Heart left ventricle (tissue), 16 donors: ENCODE data around the gene CFAP73. TPM values are rescaled to one million over a fixed set of nuclear protein-coding genes. Genes with fewer than 3 reads are reported as not detected.

ENCODE experiments used
- ATAC-seq, 4 donors: fragments of 200-7000 bp; cut with Tn5 transposase; one replicate each; pipeline ENCODE4 v1.9.1; 2020 to 2022; ENCODE audit warnings: moderate library complexity in 4 of 4, mild to moderate bottlenecking in 3 of 4, moderate number of reproducible peaks in 1 of 4
- DNase-seq, 5 donors: peaks; one replicate each; pipeline ENCODE4 v3.0.0-alpha.2; 2020
- H3K27ac ChIP-seq, 12 donors: fragments of 200-600 bp; sonication (generic) in 4 of 12; one replicate each; pipeline versions ENCODE4 v1.5.0 to v1.8.0; 2016 to 2022; ENCODE audit warnings: mild to moderate bottlenecking in 2 of 12
- H3K27me3 ChIP-seq, 9 donors: fragments of 200-600 bp; sonication (generic) in 2 of 9; one replicate each; pipeline versions ENCODE4 v1.5.1 to v1.8.0; 2016 to 2022; ENCODE audit warnings: mild to moderate bottlenecking in 3 of 9
- H3K36me3 ChIP-seq, 9 donors: fragments of 200-600 bp; sonication (generic) in 2 of 9; one replicate each; pipeline versions ENCODE4 v1.5.0 to v1.8.0; 2018 to 2022; ENCODE audit warnings: mild to moderate bottlenecking in 2 of 9
- H3K4me1 ChIP-seq, 12 donors: fragments of 200-600 bp; sonication (generic) in 4 of 12; one replicate each; pipeline versions ENCODE4 v1.5.0 to v1.8.0; 2016 to 2022; ENCODE audit warnings: mild to moderate bottlenecking in 3 of 12
- H3K4me3 ChIP-seq, 12 donors: fragments of 200-600 bp; sonication (generic) in 4 of 12; one replicate each; pipeline versions ENCODE4 v1.5.0 to v1.8.0; 2017 to 2022; ENCODE audit warnings: mild to moderate bottlenecking in 9 of 12, moderate library complexity in 4 of 12
- H3K9me3 ChIP-seq, 12 donors: fragments of 200-600 bp; sonication (generic) in 4 of 12; one replicate each; pipeline versions ENCODE4 v1.5.0 to v1.8.0; 2016 to 2022; ENCODE audit warnings: mild to moderate bottlenecking in 1 of 12
- POLR2A ChIP-seq, 2 donors: fragments of 450-650 bp; IDR thresholded peaks; one replicate each; pipeline ENCODE4 v1.6.1; 2017; ENCODE audit warnings: antibody characterized with exemption in 2 of 2, mild to moderate bottlenecking in 2 of 2, moderate library complexity in 2 of 2
- whole genome bisulfite sequencing, 4 donors: extraction: QIAGEN DNeasy Blood & Tissue Kit in 2 of 4; methylation state at CpG; one replicate each; pipeline versions ENCODE4 v1.1.5 to v1.1.7; 2013 to 2018; 5-methylcytosine and 5-hydroxymethylcytosine counted together
- intact Hi-C, 10 donors: fragments of 100-400 bp; cut with DNase I; formaldehyde crosslinking; loops; one replicate each; pipeline versions ENCODE4 v1.11.1 to v1.14.2; 2022
- polyA plus RNA-seq, 2 donors: library from polyadenylated mRNA; stranded (reverse); fragments of 200-250 nt; gene quantifications; one replicate each; pipeline ENCODE4 v1.2.3, GENCODE V29; 2013
- total RNA-seq, 9 donors: library from RNA; depleted of rRNA in 2 of 9; stranded (reverse); fragments of >200 nt in 2 of 9; fragmentation: NEBNext Ultra II Directional in 3 of 9; extraction: Animal tissue kit (Norgen Biotek cat#: 25700) in 3 of 9; gene quantifications; one replicate each; pipeline versions ENCODE4 v1.1.0 to v1.2.4, GENCODE V29; 2016 to 2023
- TF ChIP-seq, protein P1 (sequence below), 12 donors: fragments of 200-600 bp; sonication (generic) in 4 of 12; IDR thresholded peaks; one replicate each; pipeline versions ENCODE4 v1.5.0 to v1.8.0; 2018 to 2022; ENCODE audit warnings: antibody characterized with exemption in 12 of 12, mild to moderate bottlenecking in 5 of 12
- donor health status: ischemic (EF 13 %, LVEDD 7.1; RV severe dilation, severe dysfunction).
- donor health status: healthy with polysubstance abuse.
- donor health status: DM: no; HTN: yes; CAD: no.
- donor health status: DM: no; HTN: no; CAD: no.
- donor health status: ischemic (EF 25% LVEDD 6.9; RV normal size, moderate dysfunction).
- donor health status: ischemic (EF 25% LVEDD 5.7; RV mildly dilated, moderate dysfunction).
- donor health status: healthy.
- donor health status: DM: yes; HTN: yes; CAD: no.
- donor health status: ischemic (EF 35%, LVEDD 5.7; RV mildly dilated, moderate dysfunction).
- donor health status: nonischemic (EF 11% LVEDD 7.7; RV severe dilation, severe dysfunction).
- donor health status: DM: yes; HTN: yes; CAD: no.
- donor health status: PGD.
- donor health status: ischemic (EF 29% LVEDD 5.4; RV normal size, mild dysfunction).
- donor health status: nonischemic (EF 23%, LVEDD 6.1; RV moderate dilation, normal function).

The CFAP73 gene
- total and polyA plus RNA-seq, 11 donors = 0.04 to 0.11 TPM; not detected in 9

- ATAC-seq (no peak), DNase-seq (no peak)
- H3K36me3 ChIP-seq = no peaks in the 10 kb centered on the region
- H3K4me1 ChIP-seq = no peaks in the 10 kb centered on the region
- H3K27ac ChIP-seq = no peak overlapping the region
- intact Hi-C loops = no loop called here
- H3K27me3 ChIP-seq = peaks cover 0 to 44% (median 8%) of the 10 kb centered on the region in 9 donors
- no peaks in the 10 kb centered on the region for H3K9me3 ChIP-seq
- H3K4me3 ChIP-seq = no peak overlapping the region
- 44 to 60% (median 56%) methylated on average over 24 to 39 of the region's 39 CpGs for WGBS, 4 donors
- TF ChIP-seq, protein P1, sequence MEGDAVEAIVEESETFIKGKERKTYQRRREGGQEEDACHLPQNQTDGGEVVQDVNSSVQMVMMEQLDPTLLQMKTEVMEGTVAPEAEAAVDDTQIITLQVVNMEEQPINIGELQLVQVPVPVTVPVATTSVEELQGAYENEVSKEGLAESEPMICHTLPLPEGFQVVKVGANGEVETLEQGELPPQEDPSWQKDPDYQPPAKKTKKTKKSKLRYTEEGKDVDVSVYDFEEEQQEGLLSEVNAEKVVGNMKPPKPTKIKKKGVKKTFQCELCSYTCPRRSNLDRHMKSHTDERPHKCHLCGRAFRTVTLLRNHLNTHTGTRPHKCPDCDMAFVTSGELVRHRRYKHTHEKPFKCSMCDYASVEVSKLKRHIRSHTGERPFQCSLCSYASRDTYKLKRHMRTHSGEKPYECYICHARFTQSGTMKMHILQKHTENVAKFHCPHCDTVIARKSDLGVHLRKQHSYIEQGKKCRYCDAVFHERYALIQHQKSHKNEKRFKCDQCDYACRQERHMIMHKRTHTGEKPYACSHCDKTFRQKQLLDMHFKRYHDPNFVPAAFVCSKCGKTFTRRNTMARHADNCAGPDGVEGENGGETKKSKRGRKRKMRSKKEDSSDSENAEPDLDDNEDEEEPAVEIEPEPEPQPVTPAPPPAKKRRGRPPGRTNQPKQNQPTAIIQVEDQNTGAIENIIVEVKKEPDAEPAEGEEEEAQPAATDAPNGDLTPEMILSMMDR (IDR thresholded peaks at IDR 0.05) = no peak
- TF ChIP-seq POLR2A (IDR thresholded peaks at IDR 0.05) = no peak
Observed at GRCh38 chr12:113112043-113112899, 37.3 kb upstream of the CFAP73 start.

GRCh38 chr12:113113397-113113796, 36.1 kb upstream of the CFAP73 start:
- no peak overlapping the region for H3K4me3 ChIP-seq
- H3K4me1 ChIP-seq = no peaks in the 10 kb centered on the region
- intact Hi-C loops = no loop called here
- DNase-seq (no peak), ATAC-seq (no peak)
- WGBS, 4 donors = 67 to 76% (median 70%) methylated on average over 2 of the region's 2 CpGs
- H3K9me3 ChIP-seq = no peaks in the 10 kb centered on the region
- H3K27ac ChIP-seq = no peak overlapping the region
- H3K27me3 ChIP-seq = peaks cover 0 to 44% (median 8%) of the 10 kb centered on the region in 9 donors
- H3K36me3 ChIP-seq = no peaks in the 10 kb centered on the region
- TF ChIP-seq, protein P1 (IDR thresholded peaks at IDR 0.05) = no peak
- TF ChIP-seq POLR2A (IDR thresholded peaks at IDR 0.05) = no peak

DNA sequence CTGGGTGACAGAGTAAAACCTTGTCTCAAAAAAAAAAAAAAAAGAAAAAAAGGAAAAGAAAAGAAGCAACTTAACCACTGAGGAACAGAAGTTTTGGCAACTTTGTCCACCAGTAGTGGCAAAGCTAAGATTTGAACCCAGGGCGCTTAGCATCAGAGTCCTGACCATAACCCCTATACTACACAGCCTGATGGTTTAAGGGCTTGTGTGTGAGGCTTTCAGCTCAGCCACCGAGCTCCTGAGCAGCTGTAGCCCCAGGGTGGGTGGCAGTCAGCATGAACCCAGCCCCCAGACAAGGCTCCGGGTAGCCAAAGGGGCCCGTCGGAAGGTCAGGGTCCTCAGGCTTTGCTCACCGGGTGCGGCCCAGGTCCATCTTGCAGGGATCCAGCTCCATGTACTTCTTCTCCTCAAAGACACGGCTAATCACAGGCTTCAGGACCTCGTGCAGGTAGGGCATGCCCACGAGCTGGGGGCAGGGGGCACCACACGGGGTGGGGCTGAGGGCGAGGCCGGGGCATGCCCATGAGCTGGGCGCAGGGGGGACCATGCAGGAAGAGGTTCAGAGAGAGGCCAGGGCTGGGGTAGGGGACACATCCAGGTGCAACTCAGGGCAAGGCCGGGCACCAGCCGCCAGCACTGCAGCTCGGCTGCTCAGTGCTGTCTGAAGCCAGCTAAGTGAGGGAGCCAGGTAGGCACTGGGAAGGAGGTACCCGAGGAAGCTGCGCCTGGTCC, 34.9 kb upstream of the CFAP73 start:
- ATAC-seq (no peak), DNase-seq (no peak)
- intact Hi-C loops = no loop called here
- no peaks in the 10 kb centered on the region for H3K9me3 ChIP-seq
- H3K27me3 ChIP-seq = peaks cover 0 to 44% (median 8%) of the 10 kb centered on the region in 9 donors
- 86 to 90% (median 89%) methylated on average over 9 to 19 of the region's 19 CpGs for WGBS, 4 donors
- H3K4me3 ChIP-seq = no peak overlapping the region
- no peaks in the 10 kb centered on the region for H3K4me1 ChIP-seq
- no peak overlapping the region for H3K27ac ChIP-seq
- TF ChIP-seq, protein P1 (IDR thresholded peaks at IDR 0.05) = no peak
- TF ChIP-seq POLR2A (IDR thresholded peaks at IDR 0.05) = no peak
- H3K36me3 ChIP-seq = no peaks in the 10 kb centered on the region

DNA sequence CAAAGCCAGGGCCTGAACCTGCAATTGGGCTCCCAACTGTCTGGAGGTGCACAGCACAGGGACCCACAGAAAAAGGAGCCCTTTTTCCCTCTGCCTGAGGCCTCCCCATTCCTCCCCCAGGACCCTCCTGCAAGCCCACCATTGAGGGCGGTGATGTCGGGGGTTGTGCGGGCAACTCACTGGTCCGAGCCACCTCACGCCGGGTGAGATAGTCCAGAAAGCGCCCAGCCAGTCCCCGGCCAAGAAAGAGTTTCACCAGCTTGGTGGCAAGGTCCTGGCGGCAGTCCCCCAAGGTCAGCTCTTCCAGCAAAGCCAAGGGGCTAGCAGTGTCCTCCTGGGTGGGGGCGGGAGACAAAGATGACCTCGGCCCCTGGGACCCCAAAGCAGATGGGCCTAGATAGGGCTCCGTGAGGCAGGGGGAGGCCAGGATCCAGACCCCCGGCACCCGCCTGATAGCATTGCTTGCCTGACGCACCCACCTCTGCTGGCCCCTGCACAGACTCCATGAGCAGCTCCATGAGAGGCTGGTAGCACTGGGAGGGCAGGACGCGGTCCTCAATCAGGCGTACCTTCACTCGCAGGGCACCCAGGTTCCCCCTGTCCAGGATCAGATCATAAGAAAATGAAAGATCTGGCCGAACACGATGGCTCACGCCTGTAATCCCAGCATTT, 33.9 kb upstream of the CFAP73 start:
- DNase-seq (no peak), ATAC-seq (no peak)
- Histone ChIP-seq H3K36me3 (no peaks in the 10 kb centered on the region), H3K27ac (no peak overlapping the region), H3K9me3 (no peaks in the 10 kb centered on the region), H3K27me3 (peaks cover 0 to 42% (median 8%) of the 10 kb centered on the region in 9 donors), H3K4me1 (no peaks in the 10 kb centered on the region), H3K4me3 (no peak overlapping the region)
- 78 to 85% (median 81%) methylated on average over 18 to 22 of the region's 22 CpGs for WGBS, 4 donors
- intact Hi-C loops = no loop called here
- no peak for TF ChIP-seq POLR2A (IDR thresholded peaks at IDR 0.05)
- TF ChIP-seq, protein P1 (IDR thresholded peaks at IDR 0.05) = no peak
